ENCODE measurements around the gene TAB2.

TAB2 gene

GRCh38 chr6:149275621-149276020 lies 41.9 kb upstream of the TAB2 start:
- no peak for FAIRE-seq
- no peak for DNase-seq (ENCODE audit: insufficient read length, low spot score)
- no peak for TF ChIP-seq CTCF (IDR thresholded peaks at IDR 0.05; ENCODE audit: insufficient read depth, missing control alignments)

DNA sequence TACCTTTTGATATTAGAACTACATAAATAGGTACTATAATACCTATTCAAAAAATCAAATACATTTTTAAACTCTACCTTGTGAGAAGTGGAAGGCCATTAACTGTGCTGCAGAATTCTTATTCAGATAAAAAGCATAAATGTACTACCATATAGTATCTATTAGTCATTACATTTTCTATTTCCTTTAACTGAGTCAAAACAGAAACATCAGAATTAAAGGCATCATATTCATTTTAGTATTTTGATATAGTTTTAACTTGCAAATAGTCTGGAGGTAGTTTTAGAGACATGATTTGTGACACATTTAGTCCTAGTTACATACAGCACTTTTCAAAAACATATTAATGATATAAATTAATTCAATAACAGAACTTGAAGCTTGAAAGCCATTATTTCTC lies 39.9 kb upstream of the TAB2 start:
- FAIRE-seq (no peak), DNase-seq (ENCODE audit: insufficient read length, low spot score) (no peak)
- TF ChIP-seq CTCF (IDR thresholded peaks at IDR 0.05; ENCODE audit: insufficient read depth, missing control alignments), result no peak

DNA sequence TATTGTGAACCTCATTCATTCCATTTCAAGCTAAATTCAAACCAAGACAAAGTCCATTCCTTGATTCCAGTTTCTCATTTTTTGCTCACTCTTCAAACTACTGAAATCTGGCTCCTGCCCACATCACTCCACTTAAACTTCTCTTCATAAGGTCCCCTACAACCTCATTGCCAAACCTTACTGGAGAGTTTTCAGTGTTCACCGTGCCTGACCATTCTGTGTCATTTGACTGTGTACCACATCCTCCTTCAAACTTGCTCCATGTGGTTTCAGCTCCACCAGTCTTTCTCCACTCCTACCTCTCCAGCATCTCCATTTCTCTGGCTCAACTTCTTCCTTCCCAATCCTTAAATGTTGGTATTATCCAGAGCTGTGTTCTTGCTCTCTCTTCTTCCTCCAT lies 38.5 kb upstream of the TAB2 start:
- no peak for TF ChIP-seq CTCF (IDR thresholded peaks at IDR 0.05; ENCODE audit: insufficient read depth, missing control alignments)

DNA sequence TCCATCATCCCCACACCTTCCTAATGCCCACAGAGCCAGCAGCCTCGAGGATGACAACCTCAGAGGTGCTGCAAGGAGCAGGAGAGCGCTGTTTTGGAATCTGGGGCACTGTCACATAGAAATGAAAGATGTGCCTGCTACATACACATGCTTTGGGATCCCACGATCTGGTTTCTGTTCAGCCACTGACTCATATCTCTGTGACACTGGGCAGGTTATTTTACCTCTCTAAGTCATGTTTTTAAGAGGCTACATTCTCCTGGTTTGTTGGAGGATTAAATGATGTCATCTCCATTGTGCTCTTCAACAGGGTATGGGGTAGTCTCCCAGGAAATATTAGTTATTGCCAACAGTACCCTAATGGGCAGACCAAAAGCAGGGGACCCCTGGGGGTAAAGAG lies 32.6 kb upstream of the TAB2 start:
- FAIRE-seq, result no peak
- no peak for DNase-seq (ENCODE audit: insufficient read length, low spot score)
- no peak for TF ChIP-seq CTCF (IDR thresholded peaks at IDR 0.05; ENCODE audit: insufficient read depth, missing control alignments)

More for the DNA sequence above, 38.5 kb upstream of the TAB2 start:
- FAIRE-seq (no peak), DNase-seq (ENCODE audit: insufficient read length, low spot score) (no peak)

GRCh38 chr6:149285626-149286025 lies 31.9 kb upstream of the TAB2 start:
- no peak for TF ChIP-seq CTCF (IDR thresholded peaks at IDR 0.05; ENCODE audit: insufficient read depth, missing control alignments)
- no peak for FAIRE-seq
- DNase-seq (ENCODE audit: insufficient read length, low spot score), result no peak

- no peak for FAIRE-seq
- no peak for TF ChIP-seq CTCF (IDR thresholded peaks at IDR 0.05; ENCODE audit: insufficient read depth, missing control alignments)
Observed at GRCh38 chr6:149286905-149287304, 30.6 kb upstream of the TAB2 start.

GRCh38 chr6:149289192-149289781 lies 28.2 kb upstream of the TAB2 start:
- no peak for TF ChIP-seq CTCF (IDR thresholded peaks at IDR 0.05; ENCODE audit: insufficient read depth, missing control alignments)
- no peak for FAIRE-seq
- no peak for DNase-seq (ENCODE audit: insufficient read length, low spot score)

More at GRCh38 chr6:149286905-149287304, 30.6 kb upstream of the TAB2 start:
- DNase-seq (ENCODE audit: insufficient read length, low spot score), result no peak

Measured in D721Med (cell line).